GM12878 (cell line): ENCODE data around the gene ATXN1. TPM values are rescaled to one million over a fixed set of nuclear protein-coding genes. Genes with fewer than 3 reads are reported as not detected.
A peak's percentile ranks its signal among the peaks of the same experiment; 100 is the strongest.

Experiments
- ATAC-seq: fragments of 200-7000 bp; cut with Tn5 transposase; 3 replicates; pipeline ENCODE4 v1.9.1; 2020; ENCODE audit warnings: mild to moderate bottlenecking, moderate library complexity
- BruUV-seq: library from RNA; stranded (reverse); fragments of 400-500 nt; replicated peaks from 2 replicates; lab custom pipeline; 2021; lab: Mats Ljungman, UMichigan
- CTCF ChIA-PET: fragments of 300-600 bp; sonication (Branson Sonifier 250); formaldehyde crosslinking; extraction: SDS; loops from one replicate; lab custom pipeline; 2021; ENCODE audit warnings: inconsistent platforms; lab: Yijun Ruan, JAX
- POLR2A ChIA-PET: fragments of 350-600 bp; formaldehyde crosslinking; extraction: SDS; loops from one replicate; lab custom pipeline; 2021; ENCODE audit warnings: inconsistent platforms; lab: Charles Lee
- RAD21 ChIA-PET: fragments of 300-600 bp; sonication (Branson Sonifier 250); formaldehyde crosslinking; loops from one replicate; lab custom pipeline; 2023; ENCODE audit warnings: antibody characterized with exemption; ENCODE audit not compliant: unreplicated experiment; lab: Charles Lee
- SMC1A ChIA-PET: fragments of 300-600 bp; sonication (Branson Sonifier 250); formaldehyde crosslinking; loops from one replicate; lab custom pipeline; 2023; ENCODE audit not compliant: unreplicated experiment, uncharacterized antibody; lab: Charles Lee
- DNase-seq: peaks from one replicate; pipeline ENCODE4 v3.0.0-alpha.2; 2011; ENCODE audit warnings: low read depth, low spot score
- FAIRE-seq: peaks from 3 replicates; lab custom pipeline; 2011; peaks lifted over from hg19 to GRCh38; lab: Jason Lieb, UNC
- H2AFZ ChIP-seq: 2 replicates; pipeline ENCODE4 v1.6.0; 2011; ENCODE audit warnings: low read depth, low read length, control low read depth; ENCODE audit not compliant: control insufficient read depth
- H3K27ac ChIP-seq: 2 replicates; pipeline ENCODE4 v1.5.1; 2011; ENCODE audit warnings: control low read depth; ENCODE audit not compliant: control insufficient read depth, insufficient read depth
- H3K27me3 ChIP-seq, 2 experiments: replicated peaks in 1 of 2; 2 replicates each; pipeline versions ENCODE4 v1.6.0 to v1.6.1; 2011; ENCODE audit warnings: low read length in 1 of 2; ENCODE audit not compliant: control insufficient read depth in 2 of 2, insufficient read depth in 2 of 2
- H3K36me3 ChIP-seq, 2 experiments: 2 replicates each; pipeline ENCODE4 v1.5.1; 2011; ENCODE audit warnings: low read length in 1 of 2; ENCODE audit not compliant: control insufficient read depth in 2 of 2, insufficient read depth in 2 of 2
- H3K4me1 ChIP-seq: 2 replicates; pipeline ENCODE4 v1.6.1; 2011; ENCODE audit warnings: mild to moderate bottlenecking, low read length, moderate library complexity, mixed read lengths; ENCODE audit not compliant: control insufficient read depth, insufficient read depth
- H3K4me2 ChIP-seq: 2 replicates; pipeline ENCODE4 v1.6.0; 2011; ENCODE audit warnings: control low read depth; ENCODE audit not compliant: control insufficient read depth, insufficient read depth
- H3K4me3 ChIP-seq: fragments of 200-600 bp; sonication (generic); 2 replicates; pipeline ENCODE4 v1.5.1; 2016
- H3K79me2 ChIP-seq: 2 replicates; pipeline ENCODE4 v1.6.0; 2011; ENCODE audit warnings: low read length; ENCODE audit not compliant: control insufficient read depth, insufficient read depth
- H3K9ac ChIP-seq: 2 replicates; pipeline ENCODE4 v1.8.0; 2011; ENCODE audit warnings: low read length, control low read depth, mixed read lengths; ENCODE audit not compliant: control insufficient read depth, insufficient read depth
- H3K9me3 ChIP-seq: replicated peaks from 3 replicates; pipeline ENCODE4 v1.5.1; 2011; ENCODE audit warnings: mild to moderate bottlenecking, low read length; ENCODE audit not compliant: control insufficient read depth, insufficient read depth
- H4K20me1 ChIP-seq: 2 replicates; pipeline ENCODE4 v1.6.0; 2011; ENCODE audit not compliant: control insufficient read depth, insufficient read depth
- SMC3 ChIP-seq: IDR thresholded peaks from 2 replicates; pipeline ENCODE4 v1.6.1; 2011; ENCODE audit warnings: low read length, improper control_type of control experiment, borderline replicate concordance
- ZBTB4 ChIP-seq: fragments of 450-650 bp; formaldehyde crosslinking; IDR thresholded peaks from 2 replicates; pipeline ENCODE4 v1.4.0; 2022; ENCODE audit warnings: mild to moderate bottlenecking, moderate library complexity
- WGBS: methylation state at CpG from one replicate; pipeline ENCODE4 v1.1.6; 2016; ENCODE audit warnings: low lambda C conversion rate; ENCODE audit not compliant: insufficient replicate concordance, insufficient coverage; ENCODE audit errors: missing lambda C conversion rate; 5-methylcytosine and 5-hydroxymethylcytosine counted together
- in situ Hi-C: fragments of 300-500 bp; cut with MboI; formaldehyde crosslinking; loops from 9 replicates; pipeline ENCODE4 v1.14.3; 2018; ENCODE audit warnings: mixed read lengths
- intact Hi-C: fragments of 100-400 bp; cut with micrococcal nuclease; formaldehyde crosslinking; loops from one replicate; pipeline ENCODE4 v1.14.2; 2022; ENCODE audit not compliant: unreplicated experiment
- polyA plus RNA-seq, 11 experiments: library from polyadenylated mRNA; depleted of rRNA in 4 of 11; unstranded in 6 of 11; stranded (reverse) in 5 of 11; fragments of >200 nt; fragmentation: Nextera tagmentation in 4 of 11; fragmentation: Illumina TruSeq in 1 of 11; extraction: Ambion mirVana in 4 of 11; extraction: Trizol in 1 of 11; gene quantifications; 1 replicate in 1 of 11; 2 replicates in 10 of 11; pipeline versions ENCODE4 v1.2.1 to v1.2.3, GENCODE V29; 2011 to 2016; ENCODE audit warnings: inconsistent platforms in 2 of 11, missing spikeins in 2 of 11, low read depth in 1 of 11
- total RNA-seq, 4 experiments: library from RNA; depleted of rRNA in 3 of 4; stranded (reverse); fragments of >200 nt in 3 of 4; fragmentation: Illumina TruSeq in 1 of 4; extraction: Trizol in 1 of 4; gene quantifications; 2 replicates each; pipeline versions ENCODE4 v1.2.1 to v1.2.3, GENCODE V29; 2013 to 2021

Gene ATXN1
- total and polyA plus RNA-seq, 10 of the 15 experiments (the other 5 are each of a cell fraction or from before 2014, with no cell fraction given), result 12.2 to 51.2 (median 20.5) TPM

GRCh38 chr6:16747232-16748024 is 13.8 kb downstream of the ATXN1 start:
- TF ChIP-seq ZBTB4 (CRISPR knock-in tag) (no peak), SMC3 (no peak)
- intact Hi-C loops, result no loop called here
- Histone ChIP-seq H3K36me3 (peaks cover 3 to 10% of the 10 kb centered on the region in 2 experiments), H4K20me1 (peaks cover 17% of the 10 kb centered on the region), H3K4me1 (no peaks in the 10 kb centered on the region), H3K4me3 (no peak overlapping the region), H3K27me3 (no peaks in the 10 kb centered on the region), H3K9ac (no peak overlapping the region), H3K79me2 (no peaks in the 10 kb centered on the region; the same call in 1 of the 2 replicates), H3K9me3 (no peaks in the 10 kb centered on the region; the same call in 2 of the 3 replicates), H2AFZ (no peak overlapping the region), H3K27ac (no peak overlapping the region), H3K4me2 (no peak overlapping the region)
- ChIA-PET SMC1A (interaction anchor here (0.5 to 5.4 kb wide), 11 partner anchors 8 to 507 kb away, joined by 3 to 36 read pairs (median 3); partner anchors contain the start of gene ATXN1), POLR2A (interaction anchor here (0.6 to 1.1 kb wide), 7 partner anchors 11 to 256 kb away, joined by 3 to 6 read pairs (median 3); no protein-coding TSS in a partner anchor), CTCF (interaction anchor here (0.6 to 2.5 kb wide), 9 partner anchors 9 to 237 kb away, joined by 3 to 9 read pairs (median 4); no protein-coding TSS in a partner anchor), RAD21 (interaction anchor here (0.9 to 2.7 kb wide), 4 partner anchors 10 to 414 kb away, joined by 3 to 11 read pairs (median 4); no protein-coding TSS in a partner anchor)
- in situ Hi-C loops, result no loop called here
- FAIRE-seq (no peak), DNase-seq (no peak), ATAC-seq (peak; percentile 44)
- BruUV-seq, result no TSS peak
- WGBS, result 54% methylated on average over 13 of the region's 13 CpGs
